Endothelial cell (in vitro differentiated cells): Measurements from ENCODE around the gene PRKCH. TPM values are rescaled to one million over a fixed set of nuclear protein-coding genes. Genes with fewer than 3 reads are reported as not detected.

Experiments used
- DNase-seq: peaks from one replicate; pipeline ENCODE4 v3.0.0; 2021; ENCODE audit warnings: low spot score
- H3K27ac Mint-ChIP-seq: one replicate; pipeline ENCODE4 v1.8.0; 2021; ENCODE audit warnings: mixed read lengths, inconsistent platforms; ENCODE audit not compliant: unreplicated experiment
- H3K27me3 Mint-ChIP-seq: one replicate; pipeline ENCODE4 v1.8.0; 2021; ENCODE audit warnings: mild to moderate bottlenecking, moderate library complexity, mixed read lengths, inconsistent platforms; ENCODE audit not compliant: unreplicated experiment
- H3K36me3 Mint-ChIP-seq: one replicate; pipeline ENCODE4 v1.8.0; 2021; ENCODE audit warnings: mild to moderate bottlenecking, low read depth, mixed read lengths, inconsistent platforms; ENCODE audit not compliant: unreplicated experiment
- H3K4me1 Mint-ChIP-seq: one replicate; pipeline ENCODE4 v1.8.0; 2021; ENCODE audit warnings: mild to moderate bottlenecking, mixed read lengths, inconsistent platforms; ENCODE audit not compliant: unreplicated experiment
- H3K4me3 Mint-ChIP-seq: one replicate; pipeline ENCODE4 v1.8.0; 2021; ENCODE audit warnings: mild to moderate bottlenecking, mixed read lengths, inconsistent platforms; ENCODE audit not compliant: unreplicated experiment
- H3K9me3 Mint-ChIP-seq: one replicate; pipeline ENCODE4 v1.8.0; 2021; ENCODE audit warnings: mixed read lengths, inconsistent platforms; ENCODE audit not compliant: unreplicated experiment
- total RNA-seq: library from RNA; stranded (reverse); fragmentation: NEBNext Ultra II Directional; extraction: Animal tissue kit (Norgen Biotek cat#: 25700); gene quantifications from one replicate; pipeline ENCODE4 v1.2.1, GENCODE V29; 2021; ENCODE audit not compliant: unreplicated experiment
- TF ChIP-seq, protein P1 (sequence below): fragments of 200-600 bp; sonication (generic); IDR thresholded peaks from one replicate; pipeline ENCODE4 v1.5.0; 2021; ENCODE audit warnings: antibody characterized with exemption; ENCODE audit not compliant: unreplicated experiment

PRKCH gene
- total RNA-seq, 1 donor from 2014 or later: 42.5 TPM

DNA sequence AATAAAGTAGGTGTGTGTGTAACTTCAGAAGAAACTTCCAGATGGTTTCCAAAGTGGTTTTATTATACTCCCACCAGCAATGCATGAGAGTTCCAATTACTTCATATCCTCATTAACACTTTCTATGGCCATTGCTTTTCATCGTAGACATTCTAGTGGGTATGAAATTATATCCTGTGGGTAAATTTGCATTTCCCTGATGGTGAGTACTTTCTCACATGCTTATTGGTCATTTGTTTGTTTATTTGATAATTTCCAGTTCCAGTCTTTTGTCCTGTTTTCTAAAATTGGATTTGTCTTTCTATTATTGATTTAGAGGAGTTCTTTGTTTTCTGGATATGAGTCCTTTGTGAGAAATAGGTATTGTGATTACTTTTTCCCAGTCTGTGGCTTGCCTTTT lies 70.9 kb downstream of the PRKCH start:
- H3K4me3 Mint-ChIP-seq: no peak overlapping the region
- H3K27ac Mint-ChIP-seq: no peak overlapping the region
- TF ChIP-seq, protein P1, sequence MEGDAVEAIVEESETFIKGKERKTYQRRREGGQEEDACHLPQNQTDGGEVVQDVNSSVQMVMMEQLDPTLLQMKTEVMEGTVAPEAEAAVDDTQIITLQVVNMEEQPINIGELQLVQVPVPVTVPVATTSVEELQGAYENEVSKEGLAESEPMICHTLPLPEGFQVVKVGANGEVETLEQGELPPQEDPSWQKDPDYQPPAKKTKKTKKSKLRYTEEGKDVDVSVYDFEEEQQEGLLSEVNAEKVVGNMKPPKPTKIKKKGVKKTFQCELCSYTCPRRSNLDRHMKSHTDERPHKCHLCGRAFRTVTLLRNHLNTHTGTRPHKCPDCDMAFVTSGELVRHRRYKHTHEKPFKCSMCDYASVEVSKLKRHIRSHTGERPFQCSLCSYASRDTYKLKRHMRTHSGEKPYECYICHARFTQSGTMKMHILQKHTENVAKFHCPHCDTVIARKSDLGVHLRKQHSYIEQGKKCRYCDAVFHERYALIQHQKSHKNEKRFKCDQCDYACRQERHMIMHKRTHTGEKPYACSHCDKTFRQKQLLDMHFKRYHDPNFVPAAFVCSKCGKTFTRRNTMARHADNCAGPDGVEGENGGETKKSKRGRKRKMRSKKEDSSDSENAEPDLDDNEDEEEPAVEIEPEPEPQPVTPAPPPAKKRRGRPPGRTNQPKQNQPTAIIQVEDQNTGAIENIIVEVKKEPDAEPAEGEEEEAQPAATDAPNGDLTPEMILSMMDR: no peak
- H3K9me3 Mint-ChIP-seq: no peaks in the 10 kb centered on the region
- H3K4me1 Mint-ChIP-seq: peaks cover 10% of the 10 kb centered on the region
- no peaks in the 10 kb centered on the region for H3K36me3 Mint-ChIP-seq
- no peak for DNase-seq
- peaks cover 3% of the 10 kb centered on the region for H3K27me3 Mint-ChIP-seq

GRCh38 chr14:61394542-61394941 lies 73.2 kb downstream of the PRKCH start:
- no peak overlapping the region for H3K4me3 Mint-ChIP-seq
- H3K27ac Mint-ChIP-seq: no peak overlapping the region
- no peak for DNase-seq
- H3K36me3 Mint-ChIP-seq: no peaks in the 10 kb centered on the region
- H3K4me1 Mint-ChIP-seq: peaks cover 4% of the 10 kb centered on the region
- H3K9me3 Mint-ChIP-seq: no peaks in the 10 kb centered on the region
- H3K27me3 Mint-ChIP-seq: peaks cover 3% of the 10 kb centered on the region
- TF ChIP-seq, protein P1: no peak

DNA sequence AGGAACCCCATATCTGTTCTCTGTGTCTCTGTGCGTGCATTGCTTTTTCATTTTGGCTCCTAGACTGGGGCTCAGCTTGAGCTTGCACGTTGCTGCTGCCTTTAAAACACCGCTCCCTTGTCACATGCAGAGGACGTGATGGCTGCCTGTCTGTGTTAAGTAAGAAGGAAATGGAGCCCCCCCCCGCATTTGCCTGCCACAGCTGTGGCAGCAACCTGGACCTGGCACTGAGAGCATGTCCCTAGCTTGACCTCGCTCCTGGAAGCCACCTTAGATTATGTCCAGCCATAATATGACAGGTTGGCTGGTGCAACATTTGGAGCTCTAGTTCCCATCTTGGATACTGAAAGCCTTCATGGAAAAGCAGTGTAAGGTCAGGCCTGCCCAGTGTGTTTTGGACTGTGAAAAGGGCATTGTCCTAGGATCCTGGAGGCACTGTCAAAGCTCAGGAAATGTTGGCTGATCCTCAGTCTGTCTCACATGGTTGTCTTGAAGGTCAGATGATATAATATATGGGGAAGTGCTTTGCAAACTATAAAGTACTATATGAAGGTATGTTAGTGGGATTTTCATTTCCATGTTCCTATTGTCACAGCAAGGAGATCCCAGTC lies 73.8 kb downstream of the PRKCH start:
- Mint-ChIP-seq H3K27ac (no peak overlapping the region), H3K27me3 (peaks cover 3% of the 10 kb centered on the region), H3K9me3 (no peaks in the 10 kb centered on the region), H3K4me1 (peaks cover 4% of the 10 kb centered on the region), H3K4me3 (no peak overlapping the region), H3K36me3 (no peaks in the 10 kb centered on the region)
- no peak for DNase-seq
- TF ChIP-seq, protein P1: no peak

DNA sequence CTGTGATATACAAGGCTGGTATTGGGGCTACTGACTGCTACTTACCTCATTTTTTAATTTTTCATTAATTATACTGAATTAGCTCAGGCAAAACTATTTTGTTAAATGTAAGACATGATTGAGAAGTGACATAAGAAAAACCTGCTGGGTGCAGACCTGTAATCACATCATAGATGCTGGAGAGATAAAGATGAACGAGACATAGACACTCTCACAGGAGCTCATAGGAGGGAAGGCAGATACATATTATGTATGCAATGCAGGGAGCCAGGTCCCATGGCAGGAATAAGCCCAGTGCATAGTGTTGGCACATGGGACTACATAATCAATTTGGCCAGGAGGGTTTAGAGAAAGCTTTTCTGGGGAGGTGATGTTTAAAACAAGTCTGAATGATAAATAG lies 74.9 kb downstream of the PRKCH start:
- peaks cover 3% of the 10 kb centered on the region for H3K27me3 Mint-ChIP-seq
- no peaks in the 10 kb centered on the region for H3K36me3 Mint-ChIP-seq
- TF ChIP-seq, protein P1: no peak
- no peak overlapping the region for H3K4me3 Mint-ChIP-seq
- no peak overlapping the region for H3K27ac Mint-ChIP-seq
- DNase-seq: no peak
- no peaks in the 10 kb centered on the region for H3K4me1 Mint-ChIP-seq
- H3K9me3 Mint-ChIP-seq: no peaks in the 10 kb centered on the region

GRCh38 chr14:61396694-61397093 lies 75.3 kb downstream of the PRKCH start:
- DNase-seq: no peak
- TF ChIP-seq, protein P1: no peak
- H3K4me3 Mint-ChIP-seq: no peak overlapping the region
- no peaks in the 10 kb centered on the region for H3K36me3 Mint-ChIP-seq
- H3K27ac Mint-ChIP-seq: no peak overlapping the region
- H3K9me3 Mint-ChIP-seq: no peaks in the 10 kb centered on the region
- H3K4me1 Mint-ChIP-seq: no peaks in the 10 kb centered on the region
- H3K27me3 Mint-ChIP-seq: peaks cover 3% of the 10 kb centered on the region
